IPS DF 19.7 (cell line): ENCODE results near the gene NEURL1.
"Not testable (repeated sequence)": the region's sequence is repeated elsewhere in the genome, so short reads cannot be mapped to it uniquely, and the experiment has no call there.

ENCODE experiments used
- DNase-seq: peaks from one replicate; pipeline ENCODE4 v3.0.0-alpha.2; 2013; ENCODE audit warnings: low read depth, low spot score

Gene NEURL1

DNA sequence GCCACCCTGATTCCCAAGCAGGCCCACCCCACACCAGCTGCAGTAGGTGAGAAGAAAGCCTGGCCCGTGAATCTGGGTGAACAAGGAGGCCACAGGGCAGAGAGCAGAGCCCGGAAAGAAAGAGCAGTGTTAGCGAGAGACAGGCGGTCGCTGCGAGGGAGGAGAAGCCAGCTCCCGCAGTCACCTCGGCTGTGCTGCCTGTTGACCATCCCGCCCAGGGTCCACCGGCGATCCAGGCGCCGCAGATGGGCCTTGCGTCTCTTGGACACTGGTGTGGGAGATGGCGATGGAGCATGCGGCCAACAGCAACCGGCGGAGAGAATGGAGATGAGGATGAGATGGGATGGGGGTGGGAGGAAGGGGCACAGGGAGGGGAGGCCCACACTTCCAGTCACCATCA lies 128.8 kb downstream of the NEURL1 start:
- no peak for DNase-seq

DNA sequence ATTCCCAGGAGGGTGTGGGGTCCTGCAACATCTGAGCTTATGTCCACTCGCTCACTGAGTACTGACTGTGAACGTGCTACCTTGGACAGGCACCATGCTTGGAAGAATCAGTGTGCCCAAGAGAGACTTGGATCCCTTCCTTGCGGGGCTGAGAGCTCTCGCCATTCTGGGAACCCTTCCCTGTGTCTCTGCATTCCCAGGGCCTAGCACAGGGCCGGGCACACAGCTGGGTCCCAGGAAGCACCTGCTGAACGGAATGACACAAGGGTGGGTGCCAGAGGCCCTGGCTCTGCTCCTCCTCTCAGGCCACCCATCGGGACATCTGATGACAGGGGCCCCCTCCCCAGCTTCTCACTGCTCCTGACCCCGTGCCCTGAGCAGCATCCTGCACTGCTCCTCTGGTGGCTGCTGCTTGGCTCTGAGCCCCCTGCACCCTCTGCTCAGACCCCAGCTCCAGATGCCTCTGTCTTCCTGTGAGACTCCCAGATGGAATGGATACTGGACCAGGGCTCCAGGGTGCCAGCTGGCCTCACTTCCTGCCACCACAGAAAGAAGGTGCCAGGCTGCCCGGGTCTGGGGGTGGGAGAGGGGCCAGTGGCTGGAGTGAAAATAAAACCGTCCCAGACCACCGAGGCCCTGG lies 129.6 kb downstream of the NEURL1 start:
- DNase-seq = no peak

DNA sequence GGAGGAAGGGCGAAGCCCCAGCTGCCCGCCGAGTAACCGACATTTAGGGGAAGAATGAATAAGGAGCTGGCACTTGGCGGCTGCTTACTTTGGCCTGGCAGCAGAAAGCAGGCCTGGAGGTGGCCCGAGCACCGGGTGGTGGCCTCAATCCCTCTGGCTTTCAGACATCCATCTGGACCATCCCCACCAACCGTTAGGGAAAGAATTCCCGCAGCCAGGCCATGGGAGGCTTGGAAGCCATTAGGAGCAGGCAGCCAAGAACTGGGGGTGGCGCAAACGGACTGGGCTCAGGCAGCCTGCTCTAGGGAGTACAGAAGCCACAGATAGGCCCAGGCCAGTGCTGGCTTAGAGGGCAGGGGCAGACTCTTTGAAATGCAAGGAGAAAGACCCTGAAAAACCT lies 132.7 kb downstream of the NEURL1 start:
- DNase-seq = no peak

DNA sequence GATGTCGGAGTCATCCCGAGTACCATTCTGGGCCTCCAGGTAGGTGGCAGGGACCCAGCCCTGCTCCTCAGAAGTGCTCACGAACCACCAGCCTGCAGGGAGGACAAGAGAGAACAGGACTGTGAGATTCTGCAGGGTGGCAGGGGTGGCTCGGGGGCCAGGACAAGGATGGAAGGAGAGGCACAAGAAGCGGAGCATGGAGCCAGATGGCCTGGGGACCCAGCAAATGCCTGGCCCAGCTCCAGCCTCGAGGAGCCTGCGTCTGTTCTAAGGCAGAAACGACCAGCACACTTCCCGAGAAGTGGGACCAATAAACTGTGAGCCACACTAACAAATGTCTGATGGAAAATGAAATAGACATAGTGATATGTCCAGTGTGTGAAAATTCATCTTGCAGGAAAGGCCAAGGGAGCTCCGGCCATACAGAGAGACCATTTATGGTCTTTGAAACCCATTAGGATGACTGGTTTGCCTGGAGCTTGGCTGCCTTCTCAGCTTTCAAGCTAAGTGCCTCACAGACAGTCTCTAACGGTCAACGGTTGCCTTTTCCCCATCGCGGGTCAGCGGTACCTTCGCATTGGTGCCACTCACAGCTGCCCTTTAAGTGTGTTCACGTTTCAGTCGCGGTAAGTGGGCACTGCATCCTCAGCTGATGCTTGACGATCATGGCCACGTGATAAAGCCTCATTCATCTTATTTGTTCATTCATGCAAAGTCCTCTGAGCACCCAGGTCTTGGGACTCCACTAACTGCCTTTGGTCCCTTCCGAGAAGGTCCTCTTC lies 133.8 kb downstream of the NEURL1 start:
- no peak for DNase-seq

DNA sequence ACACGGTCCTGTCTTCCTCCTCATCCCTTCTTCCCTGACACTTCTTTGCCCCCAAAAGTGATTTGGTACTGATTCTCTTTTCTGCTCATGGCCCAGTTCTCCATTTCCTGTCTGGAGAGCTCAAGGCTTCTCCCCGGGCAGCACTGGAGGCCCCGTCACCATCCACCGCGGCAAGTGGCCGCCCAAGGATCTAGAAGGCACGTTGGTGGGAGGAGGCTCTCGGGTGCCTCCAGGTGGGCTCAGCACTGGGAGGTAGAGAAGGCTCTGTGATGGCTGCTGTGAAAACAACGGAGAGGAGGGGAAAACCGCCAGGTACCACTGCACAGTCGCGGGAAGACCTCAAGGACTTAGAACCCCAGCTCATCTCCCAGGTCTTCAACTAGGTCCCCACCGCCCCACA lies 134.4 kb downstream of the NEURL1 start:
- no peak for DNase-seq

DNA sequence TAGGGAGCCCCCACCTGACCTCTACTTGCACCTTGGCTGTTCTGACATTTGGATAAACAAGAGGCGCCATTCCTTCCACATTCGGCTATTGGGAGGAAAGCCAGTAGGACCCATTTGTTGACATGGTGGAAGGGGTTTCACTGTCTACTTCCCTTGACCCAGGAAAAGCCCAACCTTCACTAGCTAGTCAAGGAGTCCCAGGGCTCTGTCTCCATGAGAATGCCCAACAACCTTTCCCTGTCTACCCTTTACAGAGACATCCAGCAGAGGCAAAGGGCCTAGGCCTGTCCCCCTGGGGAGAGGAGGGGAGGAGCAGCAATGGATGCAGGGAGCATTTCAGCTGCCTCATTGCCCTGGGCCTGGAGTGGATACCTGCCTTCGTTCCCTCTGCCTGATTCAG lies 136.1 kb downstream of the NEURL1 start:
- no peak for DNase-seq

DNA sequence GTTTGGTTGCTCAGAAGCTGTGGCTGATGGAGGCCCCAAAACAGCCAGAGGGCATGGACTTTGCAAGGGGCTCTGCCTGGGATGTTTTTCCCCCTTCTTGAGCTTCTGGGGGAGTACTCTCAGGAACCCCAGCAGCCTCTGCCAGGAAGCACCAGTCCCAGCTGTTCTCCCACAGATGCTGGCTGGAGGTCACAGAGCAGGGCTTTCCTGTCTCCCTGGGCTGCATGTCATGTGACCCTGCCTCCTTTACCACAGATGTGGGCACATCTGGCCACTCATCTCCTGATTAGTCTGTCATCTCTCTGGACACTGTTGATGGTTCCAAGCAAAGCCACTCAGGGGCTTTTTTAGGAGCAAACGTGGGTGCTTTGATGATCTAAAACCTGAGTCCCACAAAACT lies 136.7 kb downstream of the NEURL1 start:
- DNase-seq = no peak

DNA sequence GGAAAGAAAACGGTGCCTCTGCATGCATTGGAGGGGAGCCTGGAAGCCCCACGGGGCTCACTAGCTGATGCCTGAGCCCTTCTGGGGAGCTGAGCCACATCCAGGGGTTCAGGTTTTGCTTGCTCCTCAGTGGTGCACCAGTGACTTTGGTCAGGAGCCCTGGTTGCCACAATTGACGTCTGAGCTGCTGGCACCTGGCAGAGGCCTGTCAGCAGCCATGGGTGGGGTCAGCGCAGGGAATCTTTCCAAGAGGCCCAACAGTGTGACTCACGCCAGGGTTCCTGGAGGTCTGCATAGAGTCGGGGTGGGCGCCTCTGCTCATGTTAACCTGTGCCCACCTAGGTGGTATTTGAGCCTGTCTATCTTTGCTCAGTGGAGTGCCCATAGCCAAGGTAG lies 138.7 kb downstream of the NEURL1 start:
- DNase-seq = no peak

DNA sequence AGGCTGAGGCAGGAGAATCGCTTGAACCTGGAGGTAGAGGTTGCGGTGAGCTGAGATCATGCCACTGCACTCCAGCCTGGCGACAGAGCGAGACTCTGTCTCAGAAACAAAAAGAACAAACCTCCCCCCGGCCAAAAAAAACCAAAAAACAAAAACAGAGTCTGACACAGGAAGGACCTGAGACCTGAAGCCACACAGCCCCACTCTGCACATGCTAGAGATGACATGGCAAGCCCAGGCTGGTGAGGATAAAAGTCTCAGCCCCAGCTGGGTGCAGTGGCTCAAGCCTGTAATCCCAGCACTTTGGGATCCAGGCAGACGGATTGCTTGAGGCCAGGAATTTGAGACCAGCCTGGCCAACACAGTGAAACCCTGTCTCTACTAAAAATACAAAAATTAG lies 139.4 kb downstream of the NEURL1 start:
- not testable (repeated sequence) for DNase-seq

DNA sequence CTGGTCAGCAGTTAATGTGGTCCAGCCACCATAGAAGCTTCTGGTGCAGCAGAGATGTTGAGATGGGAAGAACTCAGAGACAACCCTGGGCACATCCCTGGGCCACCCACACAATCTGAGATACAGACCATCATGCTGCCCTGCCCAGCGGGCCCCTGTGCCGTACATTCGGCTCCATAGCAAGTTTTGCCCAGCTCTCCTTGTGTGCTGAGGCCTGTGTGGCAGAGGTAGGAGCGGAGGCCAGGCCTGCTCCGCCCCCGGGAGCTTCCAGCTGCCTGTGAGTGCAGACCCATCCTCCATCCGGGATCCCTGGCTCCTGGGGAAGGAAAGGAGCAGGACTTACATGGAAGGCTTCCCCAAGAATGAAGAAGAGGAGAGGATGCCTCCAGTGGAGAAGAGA lies 140.3 kb downstream of the NEURL1 start:
- DNase-seq = no peak

DNA sequence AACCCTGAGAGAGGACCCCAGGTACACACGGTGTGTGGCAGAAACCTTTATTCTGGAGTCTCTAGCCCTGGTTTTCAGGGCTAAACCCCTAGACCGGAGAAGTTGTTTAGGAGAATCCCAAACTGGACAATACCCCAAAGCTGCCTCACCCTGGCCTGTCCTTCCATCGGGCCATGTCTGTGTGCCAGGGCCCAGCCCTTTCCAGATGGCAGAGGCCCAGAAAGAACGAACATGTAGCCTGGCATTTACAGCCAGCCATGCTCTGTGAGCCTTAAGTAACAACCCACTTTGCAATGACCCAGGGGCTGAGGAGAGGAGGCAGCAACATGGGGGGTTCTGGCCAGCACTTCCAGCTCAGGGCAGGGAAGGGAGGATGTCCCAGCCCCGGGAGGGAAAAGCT lies 142.1 kb downstream of the NEURL1 start:
- no peak for DNase-seq

DNA sequence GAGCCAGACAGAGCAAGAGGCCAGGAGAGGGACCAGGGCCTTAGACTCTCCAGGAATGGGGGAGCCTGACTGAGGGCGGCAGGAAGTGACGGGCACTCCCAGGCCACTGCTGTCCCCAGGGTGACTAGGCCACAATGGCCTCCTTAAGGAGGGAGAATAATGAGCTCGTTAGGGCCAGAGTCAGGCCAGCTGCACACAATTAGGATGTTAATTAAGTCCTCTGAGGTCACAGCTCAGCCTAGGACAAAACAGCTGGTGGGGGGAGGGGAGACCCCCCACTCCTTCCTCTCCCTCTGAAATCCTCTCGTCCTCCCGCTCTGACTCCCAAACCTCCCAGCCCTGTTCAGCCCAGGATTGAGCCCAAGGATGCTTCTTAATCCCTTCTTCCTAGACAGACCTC lies 143.0 kb downstream of the NEURL1 start:
- peak; percentile 64 for DNase-seq

DNA sequence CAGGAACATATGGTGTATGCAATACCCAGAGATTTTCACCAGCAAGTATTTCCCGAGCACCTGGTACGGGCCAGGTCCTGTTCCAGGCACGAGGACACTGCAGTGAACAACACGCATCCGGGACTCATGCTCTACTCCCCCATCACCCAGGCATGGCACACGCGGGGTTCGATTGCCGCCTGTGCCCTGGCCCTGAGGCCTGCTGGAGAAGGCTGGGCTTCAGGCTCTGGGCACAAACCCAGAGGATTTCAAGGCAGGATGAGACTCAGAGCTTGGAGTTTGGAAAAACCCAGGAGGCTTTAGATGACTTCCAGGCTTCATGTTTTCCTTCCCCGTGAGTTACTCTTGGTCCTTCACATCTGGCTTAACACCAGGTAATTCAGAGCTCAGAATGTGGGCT lies 143.5 kb downstream of the NEURL1 start:
- no peak for DNase-seq

DNA sequence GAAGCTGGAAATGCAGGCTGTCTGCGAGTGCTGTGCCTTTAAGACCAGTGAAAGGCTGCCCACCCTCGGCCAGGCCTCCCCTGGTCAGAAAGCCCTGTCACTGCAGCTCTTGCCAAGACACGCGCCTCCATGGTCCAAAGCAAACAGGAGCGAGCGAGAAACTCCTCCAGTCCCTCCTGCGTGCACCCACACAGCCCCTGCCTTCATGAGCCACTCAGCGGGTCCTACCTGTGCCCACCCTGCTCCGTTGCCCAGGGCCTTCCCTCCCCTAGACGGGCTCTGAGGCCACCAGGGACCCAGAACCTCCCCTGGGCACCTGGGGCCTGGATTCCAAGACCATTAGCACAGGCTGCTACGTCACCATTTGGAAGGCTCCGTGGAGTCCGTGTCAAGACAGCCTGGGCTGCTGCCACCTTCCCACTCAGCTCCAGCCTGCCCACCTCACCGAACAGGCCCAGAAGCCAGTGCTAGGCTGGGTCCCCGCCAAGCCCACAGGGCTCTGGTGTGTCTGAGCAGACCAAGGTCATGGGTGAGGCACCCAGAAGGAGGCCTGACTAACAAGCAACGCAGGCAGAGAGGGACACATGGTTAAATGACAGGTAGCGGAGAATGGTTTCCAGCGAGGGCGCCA lies 144.5 kb downstream of the NEURL1 start:
- no peak for DNase-seq

DNA sequence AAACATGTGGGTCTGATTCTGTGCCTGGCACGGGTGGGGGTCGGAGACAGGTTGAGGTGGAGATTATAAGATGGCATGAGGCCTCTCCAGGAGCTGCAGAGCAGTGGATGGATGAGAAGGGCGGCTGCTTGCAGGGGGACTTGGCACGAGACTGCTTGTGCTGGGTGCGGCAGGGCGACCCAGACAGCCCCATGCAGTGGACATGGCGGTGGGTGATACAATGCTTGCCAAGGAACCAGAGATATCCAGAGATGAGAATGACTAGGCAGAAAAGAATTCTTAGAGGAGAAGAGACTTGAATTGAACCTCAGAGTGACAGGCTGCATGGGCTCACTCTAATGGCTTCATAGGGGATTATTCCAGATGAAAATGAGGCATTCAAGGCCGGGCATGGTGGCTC lies 145.4 kb downstream of the NEURL1 start:
- DNase-seq = no peak

DNA sequence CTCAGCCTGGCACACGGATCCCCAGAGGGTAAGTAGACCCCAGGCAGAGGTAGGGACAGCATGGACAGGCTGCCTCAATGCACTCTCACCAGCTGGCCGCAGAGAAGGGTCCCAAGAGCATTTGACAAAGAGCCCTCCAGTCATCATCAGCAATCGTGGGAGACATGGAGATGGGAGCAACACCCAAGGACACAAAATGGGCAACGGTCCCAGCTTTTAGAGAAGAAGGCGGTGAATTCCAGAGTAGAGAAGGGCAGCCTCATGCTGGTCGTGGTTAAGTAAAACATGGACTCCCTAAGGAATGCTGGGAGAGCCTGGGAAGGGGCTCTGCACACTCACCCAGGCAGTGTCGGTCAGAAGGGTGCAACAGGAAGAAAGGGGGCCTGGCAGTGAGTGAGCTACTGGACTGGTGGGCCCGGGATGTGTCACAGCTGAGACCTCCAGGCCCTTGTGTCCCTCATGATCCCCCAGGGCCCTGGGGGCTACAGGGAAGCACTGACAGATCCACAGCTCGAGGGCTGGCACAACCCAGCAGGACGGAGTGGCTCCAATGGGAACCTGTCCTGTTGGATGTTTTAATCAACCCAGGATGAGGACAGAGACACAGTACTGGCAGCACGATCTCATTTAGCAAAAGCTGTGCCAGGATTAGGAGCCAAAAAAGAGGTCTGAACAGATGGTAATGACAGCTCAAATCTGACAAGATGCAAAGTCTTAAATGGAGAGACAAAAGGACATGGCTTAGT lies 147.1 kb downstream of the NEURL1 start:
- no peak for DNase-seq

DNA sequence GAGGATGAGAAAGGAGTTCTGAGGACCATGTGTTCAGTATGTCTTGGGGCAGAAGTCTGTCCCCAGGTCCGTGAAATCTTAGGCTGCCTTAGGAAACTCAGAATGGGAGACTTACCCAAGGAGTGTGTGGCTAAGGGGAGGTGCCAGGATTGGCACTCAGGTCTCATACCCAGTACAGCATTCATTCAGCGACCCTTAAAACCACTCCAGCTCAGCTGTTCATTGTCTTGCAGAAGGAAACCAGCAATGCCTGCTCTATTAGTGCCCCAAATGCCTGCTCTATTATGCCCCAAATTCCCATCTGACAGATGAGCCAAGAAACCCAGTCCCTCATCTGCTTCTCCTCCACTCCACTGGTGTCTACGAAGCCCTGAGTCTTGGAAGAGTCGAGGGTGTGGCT lies 147.8 kb downstream of the NEURL1 start:
- no peak for DNase-seq
